ENCODE measurements around the gene SESN1.

- TF ChIP-seq, protein P1, sequence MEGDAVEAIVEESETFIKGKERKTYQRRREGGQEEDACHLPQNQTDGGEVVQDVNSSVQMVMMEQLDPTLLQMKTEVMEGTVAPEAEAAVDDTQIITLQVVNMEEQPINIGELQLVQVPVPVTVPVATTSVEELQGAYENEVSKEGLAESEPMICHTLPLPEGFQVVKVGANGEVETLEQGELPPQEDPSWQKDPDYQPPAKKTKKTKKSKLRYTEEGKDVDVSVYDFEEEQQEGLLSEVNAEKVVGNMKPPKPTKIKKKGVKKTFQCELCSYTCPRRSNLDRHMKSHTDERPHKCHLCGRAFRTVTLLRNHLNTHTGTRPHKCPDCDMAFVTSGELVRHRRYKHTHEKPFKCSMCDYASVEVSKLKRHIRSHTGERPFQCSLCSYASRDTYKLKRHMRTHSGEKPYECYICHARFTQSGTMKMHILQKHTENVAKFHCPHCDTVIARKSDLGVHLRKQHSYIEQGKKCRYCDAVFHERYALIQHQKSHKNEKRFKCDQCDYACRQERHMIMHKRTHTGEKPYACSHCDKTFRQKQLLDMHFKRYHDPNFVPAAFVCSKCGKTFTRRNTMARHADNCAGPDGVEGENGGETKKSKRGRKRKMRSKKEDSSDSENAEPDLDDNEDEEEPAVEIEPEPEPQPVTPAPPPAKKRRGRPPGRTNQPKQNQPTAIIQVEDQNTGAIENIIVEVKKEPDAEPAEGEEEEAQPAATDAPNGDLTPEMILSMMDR (IDR thresholded peaks at IDR 0.05) = no peak
- no peak for TF ChIP-seq POLR2A (IDR thresholded peaks at IDR 0.05)
Measured at GRCh38 chr6:108944707-108945680, 149.7 kb downstream of the SESN1 start.
